ENCODE data around the gene COL19A1. TPM values are rescaled to one million over a fixed set of nuclear protein-coding genes. Genes with fewer than 3 reads are reported as not detected.

The COL19A1 gene
- under 1 TPM in 1 of 7 donors, not detected in 6; 0.23 TPM for total RNA-seq
- under 1 TPM in 1 of 2 donors, not detected in 1; 0.20 TPM for polyA plus RNA-seq
- long read RNA-seq, donor 1, partial matches to known transcripts: 0 of 1 reads
- long read RNA-seq, donor 1, other reads (novel, unspliced or antisense): 1 of 1 reads
- long read RNA-seq, donor 2: 0 reads
- long read RNA-seq, donor 3: 0 reads

GRCh38 chr6:69866351-69866769 is at the start of gene COL19A1:
COL19A1 (plus strand) TSS chr6:69866556; CDS start chr6:69879568, 13,012 bp downstream.
- DNase-seq: peak in 1 of 5 donors; percentile 9
- Histone ChIP-seq H3K4me3 (peak within 1 kb of the TSS; percentile 42), H3K27ac (no peak within 1 kb of the TSS), H3K36me3 (no peaks in the 10 kb centered on the region), H3K4me1 (ENCODE audit: insufficient read depth) (peaks cover 4% of the 10 kb centered on the region), H3K9me3 (no peaks in the 10 kb centered on the region), H3K27me3 (no peaks in the 10 kb centered on the region)
- intact Hi-C loops (cut with DNase I): no loop called here
- 2 to 4% (median 3%) methylated on average over 19 of the region's 19 CpGs for WGBS, 3 donors
- TF ChIP-seq EP300 (IDR thresholded peaks at IDR 0.05) (no peak), CTCF (IDR thresholded peaks at IDR 0.05) (no peak), POLR2A (IDR thresholded peaks at IDR 0.05) (no peak)

- intact Hi-C loops (cut with DNase I): no loop called here
- no peak overlapping the region for H3K27ac ChIP-seq
- TF ChIP-seq POLR2A (IDR thresholded peaks at IDR 0.05) (no peak), CTCF (IDR thresholded peaks at IDR 0.05) (no peak), EP300 (IDR thresholded peaks at IDR 0.05) (no peak)
- no peak overlapping the region for H3K4me3 ChIP-seq
- 69 to 76% (median 71%) methylated on average over 3 of the region's 3 CpGs for WGBS, 3 donors
- H3K4me1 ChIP-seq (ENCODE audit: insufficient read depth): no peaks in the 10 kb centered on the region
- H3K36me3 ChIP-seq: no peaks in the 10 kb centered on the region
- no peaks in the 10 kb centered on the region for H3K27me3 ChIP-seq
- DNase-seq: no peak
- H3K9me3 ChIP-seq: no peaks in the 10 kb centered on the region
Measured at GRCh38 chr6:69816569-69816968, 49.8 kb upstream of the COL19A1 start.

- intact Hi-C loops (cut with DNase I): no loop called here
- H3K27me3 ChIP-seq: no peaks in the 10 kb centered on the region
- no peaks in the 10 kb centered on the region for H3K36me3 ChIP-seq
- no peak overlapping the region for H3K27ac ChIP-seq
- no peak for DNase-seq
- no peak overlapping the region for H3K4me3 ChIP-seq
- no peak for TF ChIP-seq POLR2A (IDR thresholded peaks at IDR 0.05)
- TF ChIP-seq CTCF (IDR thresholded peaks at IDR 0.05): no peak
- TF ChIP-seq EP300 (IDR thresholded peaks at IDR 0.05): no peak
- no peaks in the 10 kb centered on the region for H3K9me3 ChIP-seq
- no peaks in the 10 kb centered on the region for H3K4me1 ChIP-seq (ENCODE audit: insufficient read depth)
Measured at GRCh38 chr6:69817358-69817757, 49.0 kb upstream of the COL19A1 start.

GRCh38 chr6:69818223-69818930 is 48.0 kb upstream of the COL19A1 start:
- 89 to 92% (median 92%) methylated on average over 2 of the region's 2 CpGs for WGBS, 3 donors
- TF ChIP-seq EP300 (IDR thresholded peaks at IDR 0.05) (no peak), POLR2A (IDR thresholded peaks at IDR 0.05) (no peak), CTCF (IDR thresholded peaks at IDR 0.05) (no peak)
- DNase-seq: no peak
- Histone ChIP-seq H3K27ac (no peak overlapping the region), H3K36me3 (no peaks in the 10 kb centered on the region), H3K4me3 (no peak overlapping the region), H3K9me3 (no peaks in the 10 kb centered on the region), H3K4me1 (ENCODE audit: insufficient read depth) (no peaks in the 10 kb centered on the region), H3K27me3 (no peaks in the 10 kb centered on the region)
- intact Hi-C loops (cut with DNase I): no loop called here

Data from ovary (tissue), 10 donors.